ENCODE results near the gene NTRK3. TPM values are rescaled to one million over a fixed set of nuclear protein-coding genes. Genes with fewer than 3 reads are reported as not detected.

Gene NTRK3
- total and polyA plus RNA-seq, 8 donors: 0.13 to 1.1 (median 0.60) TPM

DNA sequence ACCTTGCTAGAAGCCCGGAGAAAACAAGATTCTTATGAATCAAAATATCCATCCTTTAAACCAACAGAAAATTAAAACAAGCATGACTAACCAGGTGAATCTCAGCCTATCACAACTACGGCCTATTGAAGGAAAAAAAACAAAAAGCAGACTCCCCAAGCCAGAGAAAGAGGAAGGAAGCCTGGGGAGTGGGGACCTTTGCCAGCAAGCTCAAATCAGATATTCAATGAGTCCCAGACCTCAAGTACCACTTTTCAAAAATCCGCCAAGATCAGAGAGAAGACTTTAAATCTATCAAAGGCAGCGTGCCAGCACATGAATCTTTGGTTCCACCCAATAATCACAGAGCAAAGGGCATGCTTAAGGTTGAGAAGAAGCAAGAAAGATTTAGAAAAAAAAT lies 253.8 kb downstream of the NTRK3 start:
- Histone ChIP-seq H3K36me3 (no peaks in the 10 kb centered on the region), H3K9me3 (no peaks in the 10 kb centered on the region), H3K27ac (no peak overlapping the region), H3K4me3 (no peak overlapping the region), H3K27me3 (no peaks in the 10 kb centered on the region), H3K4me1 (no peaks in the 10 kb centered on the region)
- ATAC-seq (no peak), FAIRE-seq (no peak), DNase-seq (no peak)
- TF ChIP-seq, protein P1, sequence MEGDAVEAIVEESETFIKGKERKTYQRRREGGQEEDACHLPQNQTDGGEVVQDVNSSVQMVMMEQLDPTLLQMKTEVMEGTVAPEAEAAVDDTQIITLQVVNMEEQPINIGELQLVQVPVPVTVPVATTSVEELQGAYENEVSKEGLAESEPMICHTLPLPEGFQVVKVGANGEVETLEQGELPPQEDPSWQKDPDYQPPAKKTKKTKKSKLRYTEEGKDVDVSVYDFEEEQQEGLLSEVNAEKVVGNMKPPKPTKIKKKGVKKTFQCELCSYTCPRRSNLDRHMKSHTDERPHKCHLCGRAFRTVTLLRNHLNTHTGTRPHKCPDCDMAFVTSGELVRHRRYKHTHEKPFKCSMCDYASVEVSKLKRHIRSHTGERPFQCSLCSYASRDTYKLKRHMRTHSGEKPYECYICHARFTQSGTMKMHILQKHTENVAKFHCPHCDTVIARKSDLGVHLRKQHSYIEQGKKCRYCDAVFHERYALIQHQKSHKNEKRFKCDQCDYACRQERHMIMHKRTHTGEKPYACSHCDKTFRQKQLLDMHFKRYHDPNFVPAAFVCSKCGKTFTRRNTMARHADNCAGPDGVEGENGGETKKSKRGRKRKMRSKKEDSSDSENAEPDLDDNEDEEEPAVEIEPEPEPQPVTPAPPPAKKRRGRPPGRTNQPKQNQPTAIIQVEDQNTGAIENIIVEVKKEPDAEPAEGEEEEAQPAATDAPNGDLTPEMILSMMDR (IDR thresholded peaks at IDR 0.05): no peak
- intact Hi-C loops (cut with DNase I): no loop called here
- 39 to 44% methylated on average over 4 of the region's 4 CpGs for WGBS, 2 donors

DNA sequence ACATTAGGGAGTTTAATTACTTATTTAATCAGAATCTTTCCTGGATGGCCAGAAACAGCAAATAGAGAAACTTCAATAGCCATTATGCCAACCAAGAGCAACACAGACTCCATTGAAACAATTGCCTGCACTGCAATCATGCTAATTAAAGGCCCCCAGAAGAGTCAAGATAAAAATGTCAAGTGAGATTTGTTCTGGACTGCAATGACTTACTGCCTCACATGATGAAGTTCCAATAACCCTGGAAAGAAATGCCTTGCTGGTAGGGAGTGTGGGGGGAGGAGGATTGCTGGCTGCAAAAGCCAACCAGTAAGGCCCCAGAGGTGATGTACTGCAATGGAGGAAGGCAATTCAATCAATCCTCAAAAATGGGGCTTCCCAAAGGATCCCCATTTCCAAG lies 257.9 kb downstream of the NTRK3 start:
- no peak overlapping the region for H3K4me3 ChIP-seq

DNA sequence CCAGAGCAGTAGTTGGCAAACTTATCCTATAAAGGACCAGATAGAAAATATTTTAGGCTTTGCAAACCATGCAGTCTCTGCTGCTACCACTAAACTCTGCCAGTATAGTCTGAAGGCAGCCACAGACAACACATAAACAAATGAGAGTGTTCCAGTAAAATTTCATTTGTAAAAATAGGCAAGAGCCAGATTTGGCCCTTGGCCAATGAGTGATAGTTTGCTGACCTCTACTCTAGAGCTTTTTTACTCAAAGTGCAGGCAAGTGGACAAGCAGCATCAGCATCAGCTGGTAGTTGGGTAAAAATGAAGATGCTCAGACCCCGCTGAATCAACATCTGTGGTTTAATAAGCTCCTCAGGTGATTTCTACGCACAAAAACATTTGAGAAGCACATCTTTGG lies 269.8 kb downstream of the NTRK3 start:
- H3K36me3 ChIP-seq: no peaks in the 10 kb centered on the region
- ATAC-seq (no peak), FAIRE-seq (no peak), DNase-seq (no peak)
- no peaks in the 10 kb centered on the region for H3K9me3 ChIP-seq
- no peak overlapping the region for H3K4me3 ChIP-seq
- WGBS, 2 donors: 72 to 76% methylated on average over 2 of the region's 2 CpGs
- intact Hi-C loops (cut with DNase I): no loop called here
- TF ChIP-seq, protein P1 (IDR thresholded peaks at IDR 0.05): no peak
- no peak overlapping the region for H3K27ac ChIP-seq
- H3K27me3 ChIP-seq: peaks cover 0 to 3% (median 0%) of the 10 kb centered on the region in 4 donors
- H3K4me1 ChIP-seq: no peaks in the 10 kb centered on the region

More for the DNA sequence above, 257.9 kb downstream of the NTRK3 start:
- Histone ChIP-seq H3K27ac (no peak overlapping the region), H3K4me1 (no peaks in the 10 kb centered on the region), H3K36me3 (no peaks in the 10 kb centered on the region), H3K9me3 (no peaks in the 10 kb centered on the region), H3K27me3 (no peaks in the 10 kb centered on the region)
- FAIRE-seq (no peak), ATAC-seq (no peak), DNase-seq (no peak)
- intact Hi-C loops (cut with DNase I): no loop called here
- TF ChIP-seq, protein P1 (IDR thresholded peaks at IDR 0.05): no peak

DNA sequence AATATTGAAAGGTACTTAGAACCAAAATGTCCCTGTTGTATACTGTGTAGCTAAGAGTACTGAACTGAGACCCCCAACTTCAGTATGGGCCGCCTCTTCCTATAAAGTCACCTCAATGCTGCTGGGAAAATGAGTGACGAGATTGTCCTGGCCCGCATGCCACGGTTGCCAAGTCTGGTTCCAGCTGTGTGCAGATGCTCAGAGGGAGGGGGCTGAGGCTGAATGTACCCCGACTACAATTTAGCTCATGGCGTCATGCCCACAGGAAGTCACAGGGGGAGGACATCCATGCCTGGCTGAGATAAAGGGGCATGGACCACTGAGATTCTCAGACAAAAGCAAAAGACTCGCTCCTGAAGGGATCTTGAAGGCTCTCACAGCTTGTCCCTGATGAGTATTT lies 271.1 kb downstream of the NTRK3 start:
- Histone ChIP-seq H3K36me3 (no peaks in the 10 kb centered on the region), H3K4me1 (no peaks in the 10 kb centered on the region), H3K27me3 (peaks cover 0 to 3% (median 0%) of the 10 kb centered on the region in 4 donors), H3K27ac (no peak overlapping the region), H3K9me3 (no peaks in the 10 kb centered on the region), H3K4me3 (no peak overlapping the region)
- TF ChIP-seq, protein P1 (IDR thresholded peaks at IDR 0.05): no peak
- intact Hi-C loops (cut with DNase I): no loop called here
- 59 to 67% methylated on average over 7 of the region's 7 CpGs for WGBS, 2 donors
- DNase-seq (no peak), FAIRE-seq (no peak), ATAC-seq (no peak)

DNA sequence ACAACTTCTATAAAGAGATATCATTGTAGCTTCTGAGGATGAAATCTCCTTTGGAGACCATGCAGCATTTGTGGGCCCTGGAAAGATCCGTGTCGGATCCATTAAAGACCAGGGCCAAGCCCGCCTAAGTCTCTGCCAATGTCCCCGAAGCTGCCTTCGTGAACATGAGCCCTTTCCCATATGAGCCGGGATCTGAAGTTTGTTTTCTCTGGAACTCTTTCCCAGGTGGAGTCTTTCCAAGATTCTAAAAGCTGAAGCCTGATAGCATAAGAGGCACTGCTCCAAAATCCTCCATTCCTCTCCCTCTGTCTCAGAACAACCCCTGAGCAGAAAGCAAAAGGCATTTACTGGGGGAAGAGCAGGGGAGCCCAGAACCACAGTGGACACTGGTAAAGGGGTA lies 274.6 kb downstream of the NTRK3 start:
- no peaks in the 10 kb centered on the region for H3K36me3 ChIP-seq
- no peak for DNase-seq
- peaks cover 0 to 3% (median 0%) of the 10 kb centered on the region in 4 donors for H3K27me3 ChIP-seq
- no peaks in the 10 kb centered on the region for H3K9me3 ChIP-seq
- ATAC-seq: no peak
- no peak overlapping the region for H3K4me3 ChIP-seq
- no peak overlapping the region for H3K27ac ChIP-seq
- intact Hi-C loops (cut with DNase I): no loop called here
- 54 to 67% methylated on average over 6 of the region's 6 CpGs for WGBS, 2 donors
- no peaks in the 10 kb centered on the region for H3K4me1 ChIP-seq
- FAIRE-seq: no peak
- TF ChIP-seq, protein P1 (IDR thresholded peaks at IDR 0.05): no peak
